Endothelial cell of umbilical vein (primary cell): ENCODE measurements around the gene SEBOX.

Experiments
- EZH2 ChIP-seq: IDR thresholded peaks from 2 replicates; pipeline ENCODE4 v1.6.1; 2012; ENCODE audit warnings: borderline replicate concordance, low read depth, mild to moderate bottlenecking, moderate library complexity, low read length, inconsistent platforms; ENCODE audit not compliant: severe bottlenecking
- FOS ChIP-seq: IDR thresholded peaks from 2 replicates; pipeline ENCODE4 v1.6.1; 2011; ENCODE audit warnings: mild to moderate bottlenecking, low read length, moderate library complexity, borderline replicate concordance; ENCODE audit not compliant: insufficient read depth
- MYC ChIP-seq: IDR thresholded peaks from one replicate; pipeline ENCODE4 v1.6.1; 2011; ENCODE audit warnings: mild to moderate bottlenecking, low read depth, low read length
- POLR2A ChIP-seq: IDR thresholded peaks from 2 replicates; pipeline ENCODE4 v1.6.1; 2012; ENCODE audit warnings: low read depth, mild to moderate bottlenecking, control low read depth, low read length
- POLR2AphosphoS5 ChIP-seq: IDR thresholded peaks from 2 replicates; pipeline ENCODE4 v1.6.1; 2012; ENCODE audit warnings: low read depth, mild to moderate bottlenecking, control low read depth, low read length, moderate library complexity; ENCODE audit not compliant: insufficient read depth
- TF ChIP-seq, protein P1 (sequence below), 2 donors: IDR thresholded peaks; 1 replicate in 1 of 2; 2 replicates in 1 of 2; pipeline ENCODE4 v1.5.1; 2011; ENCODE audit warnings: low read length in 2 of 2, mild to moderate bottlenecking in 2 of 2, moderate library complexity in 2 of 2, control low read depth in 1 of 2, inconsistent platforms in 1 of 2, low read depth in 1 of 2; ENCODE audit not compliant: insufficient read depth in 1 of 2; ENCODE audit errors: extremely low read depth in 1 of 2
- TF ChIP-seq, protein P2 (sequence below): IDR thresholded peaks from 2 replicates; pipeline ENCODE4 v1.6.1; 2011; ENCODE audit not compliant: insufficient read depth, insufficient read length

DNA sequence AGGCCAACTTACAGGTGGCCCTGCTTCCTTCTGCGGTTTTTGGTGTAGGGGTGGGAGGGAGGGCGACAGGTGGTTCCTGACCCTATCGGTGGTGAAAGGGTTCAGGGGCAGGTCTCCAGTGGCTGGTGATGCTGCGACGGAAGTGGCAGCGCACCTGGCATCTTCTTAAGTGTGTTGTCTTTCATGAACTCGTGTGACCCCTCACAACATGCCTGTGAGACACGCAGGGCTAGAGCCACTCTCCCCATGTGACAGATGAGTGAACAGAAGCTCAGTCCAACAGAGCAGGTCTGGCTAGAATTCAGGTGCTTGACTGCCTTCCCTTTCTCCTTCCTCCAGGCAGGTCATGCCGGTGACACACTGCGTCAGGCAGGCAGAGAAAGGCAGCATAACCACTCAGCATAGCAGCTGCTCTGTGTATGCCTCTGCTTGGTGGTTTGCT, 21.5 kb downstream of the SEBOX start:
- no peak for TF ChIP-seq POLR2AphosphoS5
- TF ChIP-seq, protein P1, sequence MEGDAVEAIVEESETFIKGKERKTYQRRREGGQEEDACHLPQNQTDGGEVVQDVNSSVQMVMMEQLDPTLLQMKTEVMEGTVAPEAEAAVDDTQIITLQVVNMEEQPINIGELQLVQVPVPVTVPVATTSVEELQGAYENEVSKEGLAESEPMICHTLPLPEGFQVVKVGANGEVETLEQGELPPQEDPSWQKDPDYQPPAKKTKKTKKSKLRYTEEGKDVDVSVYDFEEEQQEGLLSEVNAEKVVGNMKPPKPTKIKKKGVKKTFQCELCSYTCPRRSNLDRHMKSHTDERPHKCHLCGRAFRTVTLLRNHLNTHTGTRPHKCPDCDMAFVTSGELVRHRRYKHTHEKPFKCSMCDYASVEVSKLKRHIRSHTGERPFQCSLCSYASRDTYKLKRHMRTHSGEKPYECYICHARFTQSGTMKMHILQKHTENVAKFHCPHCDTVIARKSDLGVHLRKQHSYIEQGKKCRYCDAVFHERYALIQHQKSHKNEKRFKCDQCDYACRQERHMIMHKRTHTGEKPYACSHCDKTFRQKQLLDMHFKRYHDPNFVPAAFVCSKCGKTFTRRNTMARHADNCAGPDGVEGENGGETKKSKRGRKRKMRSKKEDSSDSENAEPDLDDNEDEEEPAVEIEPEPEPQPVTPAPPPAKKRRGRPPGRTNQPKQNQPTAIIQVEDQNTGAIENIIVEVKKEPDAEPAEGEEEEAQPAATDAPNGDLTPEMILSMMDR (IDR thresholded peaks at IDR 0.05; ENCODE audit: extremely low read depth in 1 of 2, insufficient read depth in 1 of 2, low read depth in 1 of 2, low read length in 2 of 2): no peak
- no peak for TF ChIP-seq MYC
- no peak for TF ChIP-seq EZH2
- TF ChIP-seq, protein P2, sequence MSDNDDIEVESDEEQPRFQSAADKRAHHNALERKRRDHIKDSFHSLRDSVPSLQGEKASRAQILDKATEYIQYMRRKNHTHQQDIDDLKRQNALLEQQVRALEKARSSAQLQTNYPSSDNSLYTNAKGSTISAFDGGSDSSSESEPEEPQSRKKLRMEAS: no peak
- no peak for TF ChIP-seq FOS
- no peak for TF ChIP-seq POLR2A
